Endothelial cell of umbilical vein (primary cell): ENCODE data around the gene TMEM129.

Experiments
- EZH2 ChIP-seq: IDR thresholded peaks from 2 replicates; pipeline ENCODE4 v1.6.1; 2012; ENCODE audit warnings: borderline replicate concordance, low read depth, mild to moderate bottlenecking, moderate library complexity, low read length, inconsistent platforms; ENCODE audit not compliant: severe bottlenecking
- FOS ChIP-seq: IDR thresholded peaks from 2 replicates; pipeline ENCODE4 v1.6.1; 2011; ENCODE audit warnings: mild to moderate bottlenecking, low read length, moderate library complexity, borderline replicate concordance; ENCODE audit not compliant: insufficient read depth
- JUN ChIP-seq: IDR thresholded peaks from 2 replicates; pipeline ENCODE4 v1.6.1; 2011; ENCODE audit warnings: borderline replicate concordance, low read depth; ENCODE audit not compliant: insufficient read length, insufficient read depth
- MYC ChIP-seq: IDR thresholded peaks from one replicate; pipeline ENCODE4 v1.6.1; 2011; ENCODE audit warnings: mild to moderate bottlenecking, low read depth, low read length
- POLR2A ChIP-seq: IDR thresholded peaks from 2 replicates; pipeline ENCODE4 v1.6.1; 2012; ENCODE audit warnings: low read depth, mild to moderate bottlenecking, control low read depth, low read length
- POLR2AphosphoS5 ChIP-seq: IDR thresholded peaks from 2 replicates; pipeline ENCODE4 v1.6.1; 2012; ENCODE audit warnings: low read depth, mild to moderate bottlenecking, control low read depth, low read length, moderate library complexity; ENCODE audit not compliant: insufficient read depth
- TF ChIP-seq, protein P1 (sequence below), 2 donors: IDR thresholded peaks; 1 replicate in 1 of 2; 2 replicates in 1 of 2; pipeline ENCODE4 v1.5.1; 2011; ENCODE audit warnings: low read length in 2 of 2, mild to moderate bottlenecking in 2 of 2, moderate library complexity in 2 of 2, control low read depth in 1 of 2, inconsistent platforms in 1 of 2, low read depth in 1 of 2; ENCODE audit not compliant: insufficient read depth in 1 of 2; ENCODE audit errors: extremely low read depth in 1 of 2
- TF ChIP-seq, protein P2 (sequence below): IDR thresholded peaks from 2 replicates; pipeline ENCODE4 v1.6.1; 2011; ENCODE audit not compliant: insufficient read depth, insufficient read length

DNA sequence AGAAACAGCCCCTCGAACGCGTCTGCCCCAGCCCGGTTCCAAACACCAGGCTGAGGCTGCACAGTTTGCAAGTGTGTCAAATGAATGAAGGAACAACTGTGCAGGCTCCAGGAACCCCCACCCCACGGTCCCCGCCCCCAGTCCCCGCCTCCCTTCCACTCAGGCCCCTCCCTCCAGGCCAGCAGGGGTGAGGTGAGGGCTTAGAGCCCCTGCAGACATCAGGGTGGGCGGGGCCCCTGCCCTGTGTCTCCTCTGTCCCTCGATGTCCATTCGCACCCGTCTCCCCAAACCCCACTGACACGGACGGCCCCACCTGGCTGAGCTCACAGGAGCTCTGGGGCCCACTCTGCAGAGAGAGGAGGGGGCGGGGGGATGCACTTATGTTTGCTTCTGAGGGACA lies 28.7 kb upstream of the TMEM129 start:
- TF ChIP-seq, protein P1, sequence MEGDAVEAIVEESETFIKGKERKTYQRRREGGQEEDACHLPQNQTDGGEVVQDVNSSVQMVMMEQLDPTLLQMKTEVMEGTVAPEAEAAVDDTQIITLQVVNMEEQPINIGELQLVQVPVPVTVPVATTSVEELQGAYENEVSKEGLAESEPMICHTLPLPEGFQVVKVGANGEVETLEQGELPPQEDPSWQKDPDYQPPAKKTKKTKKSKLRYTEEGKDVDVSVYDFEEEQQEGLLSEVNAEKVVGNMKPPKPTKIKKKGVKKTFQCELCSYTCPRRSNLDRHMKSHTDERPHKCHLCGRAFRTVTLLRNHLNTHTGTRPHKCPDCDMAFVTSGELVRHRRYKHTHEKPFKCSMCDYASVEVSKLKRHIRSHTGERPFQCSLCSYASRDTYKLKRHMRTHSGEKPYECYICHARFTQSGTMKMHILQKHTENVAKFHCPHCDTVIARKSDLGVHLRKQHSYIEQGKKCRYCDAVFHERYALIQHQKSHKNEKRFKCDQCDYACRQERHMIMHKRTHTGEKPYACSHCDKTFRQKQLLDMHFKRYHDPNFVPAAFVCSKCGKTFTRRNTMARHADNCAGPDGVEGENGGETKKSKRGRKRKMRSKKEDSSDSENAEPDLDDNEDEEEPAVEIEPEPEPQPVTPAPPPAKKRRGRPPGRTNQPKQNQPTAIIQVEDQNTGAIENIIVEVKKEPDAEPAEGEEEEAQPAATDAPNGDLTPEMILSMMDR (IDR thresholded peaks at IDR 0.05; ENCODE audit: extremely low read depth in 1 of 2, insufficient read depth in 1 of 2, low read depth in 1 of 2, low read length in 2 of 2), result no peak
- TF ChIP-seq MYC (no peak), EZH2 (no peak), POLR2A (no peak), POLR2AphosphoS5 (no peak), JUN (no peak), FOS (no peak)
- TF ChIP-seq, protein P2, sequence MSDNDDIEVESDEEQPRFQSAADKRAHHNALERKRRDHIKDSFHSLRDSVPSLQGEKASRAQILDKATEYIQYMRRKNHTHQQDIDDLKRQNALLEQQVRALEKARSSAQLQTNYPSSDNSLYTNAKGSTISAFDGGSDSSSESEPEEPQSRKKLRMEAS, result no peak
